ENCODE measurements around the gene ING3. TPM values are rescaled to one million over a fixed set of nuclear protein-coding genes. Genes with fewer than 3 reads are reported as not detected.

ING3 gene
- polyA plus RNA-seq, 1 experiment, result 4.4 TPM

DNA sequence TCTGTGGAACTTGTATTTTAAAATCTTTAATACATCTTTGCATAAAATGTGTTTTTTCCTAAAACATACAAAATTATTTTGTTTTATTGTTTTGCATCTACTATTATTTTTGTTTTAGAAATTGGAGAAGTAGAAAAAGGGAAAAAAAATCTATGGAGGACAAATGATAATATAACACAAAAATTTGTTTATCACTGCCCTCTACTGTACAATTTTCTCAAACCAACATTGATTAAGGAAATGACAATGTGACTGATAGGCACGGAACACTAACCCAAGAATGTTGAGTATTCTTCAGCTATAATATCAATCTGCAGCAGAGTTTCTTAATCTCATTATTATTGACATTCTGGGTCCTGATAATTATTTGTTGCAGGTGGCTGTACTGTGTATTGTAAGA, 9.5 kb upstream of the ING3 start:
- no peak for DNase-seq (ENCODE audit: low read depth)
- no peak overlapping the region for H3K4me3 ChIP-seq (ENCODE audit: low read depth, low read length)
- no peaks in the 10 kb centered on the region; the same call in 1 of the 2 replicates for H3K27me3 ChIP-seq (ENCODE audit: control insufficient read depth, insufficient read depth, low read length)
- no peaks in the 10 kb centered on the region for H3K36me3 ChIP-seq (ENCODE audit: control insufficient read depth, insufficient read depth, low read length)
- TF ChIP-seq, protein P1, sequence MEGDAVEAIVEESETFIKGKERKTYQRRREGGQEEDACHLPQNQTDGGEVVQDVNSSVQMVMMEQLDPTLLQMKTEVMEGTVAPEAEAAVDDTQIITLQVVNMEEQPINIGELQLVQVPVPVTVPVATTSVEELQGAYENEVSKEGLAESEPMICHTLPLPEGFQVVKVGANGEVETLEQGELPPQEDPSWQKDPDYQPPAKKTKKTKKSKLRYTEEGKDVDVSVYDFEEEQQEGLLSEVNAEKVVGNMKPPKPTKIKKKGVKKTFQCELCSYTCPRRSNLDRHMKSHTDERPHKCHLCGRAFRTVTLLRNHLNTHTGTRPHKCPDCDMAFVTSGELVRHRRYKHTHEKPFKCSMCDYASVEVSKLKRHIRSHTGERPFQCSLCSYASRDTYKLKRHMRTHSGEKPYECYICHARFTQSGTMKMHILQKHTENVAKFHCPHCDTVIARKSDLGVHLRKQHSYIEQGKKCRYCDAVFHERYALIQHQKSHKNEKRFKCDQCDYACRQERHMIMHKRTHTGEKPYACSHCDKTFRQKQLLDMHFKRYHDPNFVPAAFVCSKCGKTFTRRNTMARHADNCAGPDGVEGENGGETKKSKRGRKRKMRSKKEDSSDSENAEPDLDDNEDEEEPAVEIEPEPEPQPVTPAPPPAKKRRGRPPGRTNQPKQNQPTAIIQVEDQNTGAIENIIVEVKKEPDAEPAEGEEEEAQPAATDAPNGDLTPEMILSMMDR (IDR thresholded peaks at IDR 0.05; ENCODE audit: insufficient read depth, low read depth, low read length), result peak; percentile 21; the same call in 1 of the 2 replicates
- CTCF ChIA-PET, result interaction anchor here (0.9 to 1.4 kb wide), 2 partner anchors 135 to 150 kb away, joined by 3 to 5 read pairs; no protein-coding TSS in a partner anchor
- POLR2A ChIA-PET, result no interaction called here

DNA sequence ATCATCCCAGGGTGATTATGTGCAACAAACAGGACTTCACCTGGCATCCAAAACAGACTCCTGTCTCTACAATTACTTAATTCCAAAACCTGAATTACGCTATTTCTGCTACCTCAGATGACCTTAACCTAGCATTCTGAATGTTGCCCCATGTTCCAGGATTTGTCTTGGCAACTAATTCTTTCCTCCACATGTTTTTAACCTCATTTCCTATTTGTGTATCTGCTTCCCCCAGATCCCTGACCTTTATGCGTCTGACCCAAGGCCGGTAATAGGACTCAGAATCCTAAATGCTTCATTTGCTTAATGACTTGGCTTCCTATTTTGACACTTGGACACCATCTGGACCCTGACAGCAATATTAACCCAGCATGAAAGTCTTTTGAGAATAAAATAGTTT, 8.7 kb upstream of the ING3 start:
- no peak overlapping the region for H3K4me3 ChIP-seq (ENCODE audit: low read depth, low read length)
- POLR2A ChIA-PET, result no interaction called here

DNA sequence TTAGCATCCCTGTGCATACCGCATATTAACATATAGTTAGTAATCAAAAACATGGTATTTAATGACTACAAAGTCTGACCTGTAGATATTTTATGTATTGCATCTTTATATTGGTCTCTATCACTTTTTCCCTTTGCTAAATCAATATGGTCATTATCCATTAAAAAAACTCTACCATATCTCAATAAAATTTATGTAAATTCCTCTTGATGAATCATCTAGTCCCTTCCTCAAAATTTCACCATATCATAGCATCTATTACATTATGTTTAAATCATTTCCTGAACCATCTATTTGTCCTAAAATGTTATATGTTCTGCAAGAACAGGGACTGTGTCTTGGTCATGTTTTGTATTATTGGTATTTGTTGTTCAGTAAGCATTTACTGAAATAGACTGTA, 7.7 kb upstream of the ING3 start:
- no peaks in the 10 kb centered on the region for H3K36me3 ChIP-seq (ENCODE audit: control insufficient read depth, insufficient read depth, low read length)
- CTCF ChIA-PET, result no interaction called here
- no peak for DNase-seq (ENCODE audit: low read depth)
- POLR2A ChIA-PET, result no interaction called here
- TF ChIP-seq, protein P1 (IDR thresholded peaks at IDR 0.05; ENCODE audit: insufficient read depth, low read depth, low read length), result no peak
- no peak overlapping the region for H3K4me3 ChIP-seq (ENCODE audit: low read depth, low read length)
- peaks cover 1% of the 10 kb centered on the region for H3K27me3 ChIP-seq (ENCODE audit: control insufficient read depth, insufficient read depth, low read length)

More for the DNA sequence above, 8.7 kb upstream of the ING3 start:
- TF ChIP-seq, protein P1 (IDR thresholded peaks at IDR 0.05; ENCODE audit: insufficient read depth, low read depth, low read length), result no peak
- peaks cover 1% of the 10 kb centered on the region for H3K27me3 ChIP-seq (ENCODE audit: control insufficient read depth, insufficient read depth, low read length)
- no peak for DNase-seq (ENCODE audit: low read depth)
- no peaks in the 10 kb centered on the region for H3K36me3 ChIP-seq (ENCODE audit: control insufficient read depth, insufficient read depth, low read length)
- CTCF ChIA-PET, result interaction anchor here (0.9 to 1.4 kb wide), 2 partner anchors 136 to 151 kb away, joined by 3 to 5 read pairs; no protein-coding TSS in a partner anchor

DNA sequence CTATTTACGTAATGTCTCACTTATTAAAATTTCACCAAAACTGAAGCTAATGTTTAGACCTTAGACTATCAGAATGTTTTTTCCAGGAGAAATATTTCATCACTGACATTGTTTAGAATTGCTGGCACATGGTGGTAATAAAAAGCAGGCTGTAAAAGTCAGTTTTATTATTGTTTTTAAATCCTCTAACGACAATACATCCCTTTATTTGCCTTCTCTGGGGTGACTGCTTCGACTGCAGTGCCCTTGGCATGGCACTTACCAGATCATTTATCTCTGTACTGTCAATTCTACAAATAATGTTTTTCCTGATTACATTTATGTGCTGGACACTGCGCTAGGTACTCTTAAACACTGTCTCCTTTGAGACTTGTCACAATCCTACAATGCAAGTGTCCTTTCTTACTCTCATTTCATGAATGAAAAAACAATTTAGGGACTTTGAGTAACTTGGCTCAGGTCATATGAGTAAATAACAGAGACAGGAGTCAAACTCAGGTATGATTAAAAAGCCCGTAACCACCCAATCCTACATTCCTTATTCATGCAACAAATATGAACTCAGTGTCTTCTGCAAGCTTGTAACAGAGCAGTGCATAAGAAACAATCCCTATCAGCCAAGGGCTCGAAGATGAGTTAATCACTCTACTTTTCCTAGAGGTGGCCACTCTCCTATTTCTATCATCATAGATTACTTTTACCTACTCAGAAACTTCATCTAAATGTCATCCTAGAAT, 5.6 kb upstream of the ING3 start:
- TF ChIP-seq, protein P1 (IDR thresholded peaks at IDR 0.05; ENCODE audit: insufficient read depth, low read depth, low read length), result no peak
- peaks cover 1% of the 10 kb centered on the region; the same call in 1 of the 2 replicates for H3K27me3 ChIP-seq (ENCODE audit: control insufficient read depth, insufficient read depth, low read length)
- no peak overlapping the region for H3K4me3 ChIP-seq (ENCODE audit: low read depth, low read length)
- H3K36me3 ChIP-seq (ENCODE audit: control insufficient read depth, insufficient read depth, low read length), result no peaks in the 10 kb centered on the region
- DNase-seq (ENCODE audit: low read depth), result no peak
- POLR2A ChIA-PET, result no interaction called here
- CTCF ChIA-PET, result no interaction called here

DNA sequence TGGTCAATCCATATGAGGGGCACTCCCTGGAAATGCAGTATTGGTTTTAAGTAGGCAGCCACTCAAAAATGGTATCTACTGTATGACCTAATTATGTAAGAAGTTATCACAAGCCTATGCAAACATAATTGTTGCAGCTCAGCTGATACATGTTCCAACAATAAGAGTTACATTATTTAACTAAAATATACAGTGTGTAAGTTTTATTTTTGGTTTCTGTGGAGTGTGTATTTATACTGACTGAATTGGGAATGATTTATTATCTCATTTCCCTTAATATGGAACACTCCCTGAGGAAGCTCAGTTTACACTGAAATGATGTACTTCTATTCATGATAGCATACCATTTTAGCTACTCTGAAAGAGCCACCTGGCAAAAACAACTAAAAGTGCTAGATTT, 2.6 kb upstream of the ING3 start:
- peaks cover 1% of the 10 kb centered on the region; the same call in 1 of the 2 replicates for H3K27me3 ChIP-seq (ENCODE audit: control insufficient read depth, insufficient read depth, low read length)
- TF ChIP-seq, protein P1 (IDR thresholded peaks at IDR 0.05; ENCODE audit: insufficient read depth, low read depth, low read length), result no peak
- CTCF ChIA-PET, result interaction anchor here (1.6 kb wide), 1 partner anchor 142 kb away, joined by 6 read pairs; no protein-coding TSS in a partner anchor

More for the DNA sequence above, 2.6 kb upstream of the ING3 start:
- Histone ChIP-seq H3K4me3 (ENCODE audit: low read depth, low read length) (no peak overlapping the region), H3K36me3 (ENCODE audit: control insufficient read depth, insufficient read depth, low read length) (no peaks in the 10 kb centered on the region)
- no peak for DNase-seq (ENCODE audit: low read depth)
- POLR2A ChIA-PET, result no interaction called here
